GM21737 (cell line): ENCODE measurements around the gene MAPKAPK2.

ENCODE experiments used
- ATAC-seq: cut with Tn5 transposase; IDR thresholded peaks from one replicate; pipeline ENCODE4 v1.9.1; 2021; ENCODE audit warnings: mild to moderate bottlenecking, moderate library complexity; ENCODE audit not compliant: unreplicated experiment

MAPKAPK2 gene

GRCh38 chr1:206700445-206701036 is 15.8 kb downstream of the MAPKAPK2 start:
- no peak for ATAC-seq

DNA sequence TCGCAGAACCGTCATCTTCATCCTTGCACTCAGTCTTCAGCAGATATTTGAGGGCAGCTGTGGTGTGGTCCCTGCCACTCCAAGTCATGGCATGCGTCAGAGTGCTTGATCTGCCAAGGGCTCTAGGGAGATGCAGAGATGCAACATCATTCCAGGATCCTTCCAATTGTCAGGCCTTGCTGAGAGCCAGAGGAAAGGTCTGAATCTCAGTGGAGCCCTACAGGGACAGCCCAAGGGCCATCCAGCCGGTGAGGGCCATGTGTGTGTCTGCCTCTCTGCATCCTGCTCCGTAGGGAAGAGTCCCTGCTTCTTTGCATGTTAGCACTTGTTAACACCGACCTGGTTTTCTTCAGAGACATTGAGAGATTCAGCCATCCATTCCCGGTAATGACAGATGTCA is 17.6 kb downstream of the MAPKAPK2 start:
- no peak for ATAC-seq

DNA sequence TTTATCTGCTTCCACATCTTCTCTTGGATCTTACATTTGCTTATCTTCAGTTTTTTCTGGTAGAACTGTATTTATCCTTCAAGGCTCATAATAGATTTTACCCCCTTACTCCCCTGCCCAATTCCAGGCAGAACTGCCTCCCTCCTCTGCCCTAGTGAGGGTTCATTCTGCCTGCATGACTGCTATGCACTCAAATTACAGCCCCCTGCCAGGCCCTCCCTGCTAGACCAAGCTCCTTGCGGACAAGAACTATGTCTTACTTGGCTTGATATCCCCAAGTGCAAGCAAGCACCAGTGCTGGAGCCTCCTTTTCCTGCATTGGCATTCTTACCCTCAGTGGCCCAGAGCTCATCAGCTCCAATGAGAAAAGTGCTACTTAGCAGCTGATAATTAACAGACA is 18.1 kb downstream of the MAPKAPK2 start:
- ATAC-seq: no peak

GRCh38 chr1:206703661-206704060 is 19.0 kb downstream of the MAPKAPK2 start:
- no peak for ATAC-seq

- ATAC-seq: no peak
Measured at GRCh38 chr1:206704226-206704625, 19.5 kb downstream of the MAPKAPK2 start.

DNA sequence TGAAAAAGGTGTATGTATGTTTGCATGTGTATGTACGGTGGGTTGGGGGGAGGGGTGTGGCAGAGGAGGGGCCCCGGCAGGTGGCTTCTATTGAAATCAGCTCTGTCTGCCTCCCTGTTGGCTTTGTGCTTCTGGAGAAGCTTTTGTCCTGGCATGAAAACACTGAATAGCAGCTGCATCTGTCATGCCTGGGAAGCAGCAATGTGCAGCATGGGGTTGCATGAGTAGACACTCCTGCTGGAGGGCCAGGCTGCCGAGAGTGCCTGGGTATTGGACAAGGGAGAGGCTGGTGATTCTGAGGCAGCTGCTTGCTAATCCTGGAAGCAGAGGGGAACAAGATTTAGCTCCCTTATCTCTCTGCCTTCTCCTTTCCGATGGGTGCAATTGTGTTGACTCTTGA is 20.5 kb downstream of the MAPKAPK2 start:
- no peak for ATAC-seq

DNA sequence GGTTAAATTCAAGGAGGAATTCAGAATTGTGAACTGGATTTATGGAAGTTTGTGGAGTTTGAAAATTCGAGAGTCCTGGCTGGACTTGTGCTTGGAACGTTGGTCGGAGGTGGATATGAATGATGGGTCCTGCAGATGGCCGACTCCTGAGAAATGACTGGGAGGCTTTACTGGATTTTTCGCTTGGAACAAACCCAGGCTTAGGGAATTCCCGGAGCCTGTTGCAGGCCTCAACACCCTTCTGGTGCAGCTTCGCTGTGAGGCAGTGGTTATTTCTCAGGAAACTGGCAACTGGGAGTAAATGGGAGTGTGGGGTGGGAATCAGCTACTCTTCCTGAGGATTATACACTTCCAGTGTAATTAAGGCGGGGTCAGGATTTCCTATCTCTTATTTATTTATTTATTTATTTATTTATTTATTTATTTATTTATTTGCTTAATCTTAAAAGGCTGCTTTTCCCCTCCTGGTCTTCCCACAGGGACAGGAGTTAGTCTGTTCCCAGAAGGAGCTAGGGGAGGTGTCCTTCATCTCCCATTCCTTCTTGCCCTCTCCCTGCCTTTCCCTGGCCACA is 21.1 kb downstream of the MAPKAPK2 start:
- ATAC-seq: no peak

GRCh38 chr1:206706298-206706791 is 21.6 kb downstream of the MAPKAPK2 start:
- no peak for ATAC-seq

GRCh38 chr1:206706806-206707366 is 22.2 kb downstream of the MAPKAPK2 start:
- ATAC-seq: no peak

DNA sequence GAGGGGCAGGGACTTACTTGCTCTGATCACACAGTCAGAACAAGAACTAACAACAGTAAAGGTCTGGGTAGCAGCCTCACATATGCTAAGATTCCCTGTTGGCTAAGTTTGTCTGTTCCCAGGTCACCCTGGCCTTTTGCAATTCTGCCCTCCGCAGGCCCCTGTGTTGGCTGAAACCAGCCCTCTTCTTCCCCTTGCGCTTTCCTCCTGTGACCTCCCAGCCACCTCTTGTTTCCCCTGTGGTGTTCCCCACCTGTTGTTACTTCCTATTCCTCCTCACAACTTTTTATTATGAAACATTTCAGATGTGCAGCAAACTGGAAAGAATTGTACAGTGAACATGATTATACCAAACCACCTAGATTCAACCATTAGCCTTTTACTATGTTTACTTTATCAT is 23.4 kb downstream of the MAPKAPK2 start:
- peak; percentile 59 for ATAC-seq

- ATAC-seq: no peak
Measured at GRCh38 chr1:206708882-206709281, 24.2 kb downstream of the MAPKAPK2 start.

DNA sequence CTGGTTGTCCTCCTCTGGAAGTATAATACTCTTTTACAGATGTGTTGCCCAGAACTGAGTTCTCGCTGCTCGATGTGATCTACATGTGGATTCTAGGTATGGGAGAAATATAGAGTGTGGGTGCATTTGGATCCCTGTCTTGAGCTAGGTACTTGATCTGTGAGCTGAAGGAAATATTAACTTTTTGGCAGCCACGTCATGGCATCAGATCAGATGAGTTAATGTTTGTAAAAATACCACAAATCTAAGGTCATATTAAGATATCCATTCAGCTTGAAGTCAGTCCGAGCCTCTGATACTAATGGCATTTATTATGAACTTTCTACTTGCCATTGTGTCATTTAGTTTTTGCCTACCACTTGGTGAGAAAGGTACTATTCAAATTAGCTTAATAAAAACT is 24.6 kb downstream of the MAPKAPK2 start:
- no peak for ATAC-seq

DNA sequence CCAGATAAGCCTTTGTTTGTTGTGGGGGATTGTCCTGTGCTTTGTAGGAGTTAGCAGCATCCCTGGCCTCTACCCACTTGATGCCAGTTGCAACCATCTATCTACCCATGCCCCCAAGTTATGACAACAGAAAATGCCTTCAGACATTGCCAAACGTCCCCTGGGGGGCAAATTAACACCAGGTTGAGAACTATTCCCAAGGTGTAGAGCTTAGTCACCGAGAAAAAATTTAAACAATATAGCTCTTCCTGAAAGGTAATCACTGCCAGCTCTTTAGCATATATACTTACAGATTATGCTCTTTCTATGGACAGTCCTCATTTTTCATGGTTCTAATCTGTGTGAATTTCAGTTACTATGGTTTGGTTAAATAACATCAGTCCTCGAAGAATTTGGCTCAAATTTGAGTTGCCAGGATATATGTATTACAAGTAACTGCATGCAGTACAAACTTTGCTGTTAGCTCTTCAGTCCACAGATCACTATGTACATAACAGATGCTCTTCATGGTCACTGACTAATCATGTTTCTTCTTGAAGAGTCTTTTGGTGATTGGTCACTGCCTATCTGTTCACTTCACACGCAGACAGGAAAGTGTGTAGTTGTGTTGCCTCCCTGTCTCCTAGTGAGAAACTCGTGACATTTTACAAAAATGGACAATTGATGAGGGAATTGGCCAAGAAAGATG is 25.2 kb downstream of the MAPKAPK2 start:
- ATAC-seq: no peak

GRCh38 chr1:206710460-206710823 is 25.7 kb downstream of the MAPKAPK2 start:
- no peak for ATAC-seq

DNA sequence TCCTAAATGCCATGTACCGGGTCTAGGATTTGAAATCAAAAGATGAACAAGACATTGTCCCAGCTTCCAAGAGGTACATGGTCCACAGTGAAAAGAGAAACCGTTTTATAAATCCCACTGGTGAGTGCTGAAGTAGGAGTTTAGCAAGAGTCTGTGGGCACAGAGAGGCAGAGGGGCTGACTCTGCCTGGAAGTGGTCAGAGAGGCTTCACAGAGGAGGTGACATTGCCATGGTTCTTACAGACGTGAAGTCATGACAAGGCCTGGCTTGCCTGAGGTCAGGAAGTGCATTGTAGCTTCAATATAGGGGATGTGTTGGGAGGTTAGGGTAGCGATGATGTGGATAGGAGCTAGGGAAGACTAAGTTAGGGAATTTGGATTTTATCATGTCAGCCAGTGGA is 28.4 kb downstream of the MAPKAPK2 start:
- ATAC-seq: no peak

GRCh38 chr1:206713910-206714312 is 29.2 kb downstream of the MAPKAPK2 start:
- ATAC-seq: no peak

- ATAC-seq: no peak
Measured at GRCh38 chr1:206714331-206715058, 29.8 kb downstream of the MAPKAPK2 start.

GRCh38 chr1:206715120-206715519 is 30.4 kb downstream of the MAPKAPK2 start:
- no peak for ATAC-seq

GRCh38 chr1:206715552-206716158 is 30.9 kb downstream of the MAPKAPK2 start:
- ATAC-seq: no peak

DNA sequence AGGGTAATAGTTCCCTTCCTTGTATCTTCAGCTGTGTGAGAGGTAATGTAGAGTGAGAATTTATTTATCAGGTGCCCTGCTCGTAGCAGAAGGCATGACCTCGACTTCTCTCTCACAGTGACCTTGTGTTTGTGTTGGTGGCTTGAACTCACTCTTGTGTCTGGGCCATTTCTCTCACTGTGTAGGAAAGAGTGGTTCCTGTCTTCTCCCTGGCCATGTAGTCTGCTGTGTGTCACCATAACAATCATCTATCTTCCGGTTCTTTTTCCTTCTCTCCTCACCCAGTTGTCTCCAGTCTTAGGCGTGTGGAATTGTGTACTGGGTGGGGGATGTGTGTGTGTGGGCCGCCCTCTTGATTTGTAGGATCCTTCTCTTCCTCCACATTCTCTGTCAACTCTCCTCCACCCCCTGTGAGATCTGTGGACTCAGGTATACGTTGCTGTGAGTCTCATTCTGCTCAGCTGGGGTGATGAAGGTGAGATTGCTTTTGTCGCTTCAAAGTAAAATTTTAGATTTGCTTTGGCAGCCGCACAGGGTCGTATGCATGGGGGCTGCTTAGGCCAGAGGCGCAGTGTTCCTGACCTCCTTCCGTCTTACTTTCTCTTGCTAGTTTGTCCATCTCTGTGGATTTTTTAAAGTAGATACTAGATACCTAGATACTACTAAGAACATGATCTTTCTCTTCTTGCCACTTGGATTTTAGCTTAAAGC is 31.6 kb downstream of the MAPKAPK2 start:
- ATAC-seq: no peak
